ENCODE data around the gene IQSEC1. TPM values are rescaled to one million over a fixed set of nuclear protein-coding genes. Genes with fewer than 3 reads are reported as not detected.

The IQSEC1 gene
- total and polyA plus RNA-seq, 2 donors (not counting 1 experiment from before 2014, with no cell fraction given): 4.3 to 18.2 TPM

- peaks cover 3% of the 10 kb centered on the region for H3K4me1 ChIP-seq (ENCODE audit: control insufficient read depth, extremely low read depth, insufficient read depth, low read length)
- H3K36me3 ChIP-seq (ENCODE audit: control insufficient read depth, insufficient read depth, low read length): no peaks in the 10 kb centered on the region
- H3K79me2 ChIP-seq (ENCODE audit: control insufficient read depth, insufficient read depth, low read length): no peaks in the 10 kb centered on the region
- no peaks in the 10 kb centered on the region for H4K20me1 ChIP-seq (ENCODE audit: control insufficient read depth, extremely low read depth, insufficient read depth, low read length)
- no peak overlapping the region for H2AFZ ChIP-seq (ENCODE audit: low read length)
- H3K27ac ChIP-seq (ENCODE audit: insufficient read depth, low read length): no peak overlapping the region
- DNase-seq (ENCODE audit: low read depth in 2 of 2): no peak
- H3K9me3 ChIP-seq (ENCODE audit: control insufficient read depth, insufficient read depth, low read depth, low read length): no peaks in the 10 kb centered on the region
- TF ChIP-seq EZH2 (IDR thresholded peaks at IDR 0.05; ENCODE audit: low read length, missing control alignments) (no peak), CTCF (conservative IDR thresholded peaks at IDR 0.05 in 1 of 2, IDR thresholded peaks at IDR 0.05 in 1 of 2; ENCODE audit: low read depth in 1 of 2, low read length in 2 of 2) (no peak)
- H3K4me2 ChIP-seq (ENCODE audit: extremely low read depth, insufficient read depth, low read length): peak overlapping the region; percentile 13
- H3K9ac ChIP-seq (ENCODE audit: insufficient read depth, low read length): no peak overlapping the region
- H3K27me3 ChIP-seq (ENCODE audit: control insufficient read depth, insufficient read depth, low read length): no peaks in the 10 kb centered on the region
- no peak overlapping the region for H3K4me3 ChIP-seq (replicated peaks in 1 of 4; ENCODE audit: control extremely low read depth in 1 of 4, insufficient read depth in 1 of 4, low read depth in 3 of 4, low read length in 4 of 4)
These were observed 57.0 kb downstream of the IQSEC1 start for GRCh38 chr3:13016083-13016720.

- Histone ChIP-seq H3K9ac (ENCODE audit: insufficient read depth, low read length) (no peak overlapping the region), H2AFZ (ENCODE audit: low read length) (no peak overlapping the region), H3K4me2 (ENCODE audit: extremely low read depth, insufficient read depth, low read length) (no peak overlapping the region), H3K4me1 (ENCODE audit: control insufficient read depth, extremely low read depth, insufficient read depth, low read length) (peaks cover 2% of the 10 kb centered on the region), H3K9me3 (ENCODE audit: control insufficient read depth, insufficient read depth, low read depth, low read length) (no peaks in the 10 kb centered on the region), H3K27me3 (ENCODE audit: control insufficient read depth, insufficient read depth, low read length) (no peaks in the 10 kb centered on the region), H3K36me3 (ENCODE audit: control insufficient read depth, insufficient read depth, low read length) (no peaks in the 10 kb centered on the region), H3K27ac (ENCODE audit: insufficient read depth, low read length) (no peak overlapping the region), H4K20me1 (ENCODE audit: control insufficient read depth, extremely low read depth, insufficient read depth, low read length) (no peaks in the 10 kb centered on the region), H3K79me2 (ENCODE audit: control insufficient read depth, insufficient read depth, low read length) (no peaks in the 10 kb centered on the region), H3K4me3 (replicated peaks in 1 of 4; ENCODE audit: control extremely low read depth in 1 of 4, insufficient read depth in 1 of 4, low read depth in 3 of 4, low read length in 4 of 4) (no peak overlapping the region)
- no peak for DNase-seq (ENCODE audit: low read depth in 2 of 2)
- TF ChIP-seq CTCF (conservative IDR thresholded peaks at IDR 0.05 in 1 of 2, IDR thresholded peaks at IDR 0.05 in 1 of 2; ENCODE audit: low read depth in 1 of 2, low read length in 2 of 2) (no peak), EZH2 (IDR thresholded peaks at IDR 0.05; ENCODE audit: low read length, missing control alignments) (no peak)
These were observed 57.7 kb downstream of the IQSEC1 start for GRCh38 chr3:13015286-13016082.

- Histone ChIP-seq H3K79me2 (ENCODE audit: control insufficient read depth, insufficient read depth, low read length) (no peaks in the 10 kb centered on the region), H3K27ac (ENCODE audit: insufficient read depth, low read length) (no peak overlapping the region), H3K9me3 (ENCODE audit: control insufficient read depth, insufficient read depth, low read depth, low read length) (no peaks in the 10 kb centered on the region), H3K9ac (ENCODE audit: insufficient read depth, low read length) (no peak overlapping the region), H3K4me1 (ENCODE audit: control insufficient read depth, extremely low read depth, insufficient read depth, low read length) (peaks cover 2% of the 10 kb centered on the region), H3K4me3 (replicated peaks in 1 of 4; ENCODE audit: control extremely low read depth in 1 of 4, insufficient read depth in 1 of 4, low read depth in 3 of 4, low read length in 4 of 4) (no peak overlapping the region), H2AFZ (ENCODE audit: low read length) (no peak overlapping the region), H3K4me2 (ENCODE audit: extremely low read depth, insufficient read depth, low read length) (no peak overlapping the region), H3K27me3 (ENCODE audit: control insufficient read depth, insufficient read depth, low read length) (no peaks in the 10 kb centered on the region), H4K20me1 (ENCODE audit: control insufficient read depth, extremely low read depth, insufficient read depth, low read length) (no peaks in the 10 kb centered on the region), H3K36me3 (ENCODE audit: control insufficient read depth, insufficient read depth, low read length) (no peaks in the 10 kb centered on the region)
- TF ChIP-seq CTCF (conservative IDR thresholded peaks at IDR 0.05 in 1 of 2, IDR thresholded peaks at IDR 0.05 in 1 of 2; ENCODE audit: low read depth in 1 of 2, low read length in 2 of 2) (no peak), EZH2 (IDR thresholded peaks at IDR 0.05; ENCODE audit: low read length, missing control alignments) (no peak)
- no peak for DNase-seq (ENCODE audit: low read depth in 2 of 2)
These were observed 58.4 kb downstream of the IQSEC1 start for GRCh38 chr3:13014755-13015285.
